ENCODE data around the gene BACH2.

DNA sequence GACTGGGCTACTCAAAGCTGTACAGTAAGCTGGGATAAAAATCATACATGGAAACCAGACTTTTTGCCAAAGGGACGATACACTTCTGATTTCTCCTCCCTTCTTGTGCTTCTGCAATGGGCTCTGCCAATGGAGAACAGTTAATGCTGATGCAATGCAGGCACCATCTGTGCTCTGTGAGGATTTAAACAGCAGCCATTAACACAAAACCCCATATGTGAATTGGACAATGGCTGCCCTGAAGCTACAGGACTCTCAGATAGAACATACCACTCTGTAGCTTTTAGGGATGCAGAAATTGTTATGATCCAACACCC is 330.5 kb downstream of the BACH2 start:
- TF ChIP-seq, protein P1, sequence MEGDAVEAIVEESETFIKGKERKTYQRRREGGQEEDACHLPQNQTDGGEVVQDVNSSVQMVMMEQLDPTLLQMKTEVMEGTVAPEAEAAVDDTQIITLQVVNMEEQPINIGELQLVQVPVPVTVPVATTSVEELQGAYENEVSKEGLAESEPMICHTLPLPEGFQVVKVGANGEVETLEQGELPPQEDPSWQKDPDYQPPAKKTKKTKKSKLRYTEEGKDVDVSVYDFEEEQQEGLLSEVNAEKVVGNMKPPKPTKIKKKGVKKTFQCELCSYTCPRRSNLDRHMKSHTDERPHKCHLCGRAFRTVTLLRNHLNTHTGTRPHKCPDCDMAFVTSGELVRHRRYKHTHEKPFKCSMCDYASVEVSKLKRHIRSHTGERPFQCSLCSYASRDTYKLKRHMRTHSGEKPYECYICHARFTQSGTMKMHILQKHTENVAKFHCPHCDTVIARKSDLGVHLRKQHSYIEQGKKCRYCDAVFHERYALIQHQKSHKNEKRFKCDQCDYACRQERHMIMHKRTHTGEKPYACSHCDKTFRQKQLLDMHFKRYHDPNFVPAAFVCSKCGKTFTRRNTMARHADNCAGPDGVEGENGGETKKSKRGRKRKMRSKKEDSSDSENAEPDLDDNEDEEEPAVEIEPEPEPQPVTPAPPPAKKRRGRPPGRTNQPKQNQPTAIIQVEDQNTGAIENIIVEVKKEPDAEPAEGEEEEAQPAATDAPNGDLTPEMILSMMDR (IDR thresholded peaks at IDR 0.05 in 4 of 5, conservative IDR thresholded peaks at IDR 0.05 in 1 of 5), result no peak
- no peak for TF ChIP-seq POLR2A (IDR thresholded peaks at IDR 0.05)
